ENCODE data around the gene SLC22A23.

GRCh38 chr6:3352678-3353077, 104.2 kb downstream of the SLC22A23 start:
- TF ChIP-seq, protein P1, sequence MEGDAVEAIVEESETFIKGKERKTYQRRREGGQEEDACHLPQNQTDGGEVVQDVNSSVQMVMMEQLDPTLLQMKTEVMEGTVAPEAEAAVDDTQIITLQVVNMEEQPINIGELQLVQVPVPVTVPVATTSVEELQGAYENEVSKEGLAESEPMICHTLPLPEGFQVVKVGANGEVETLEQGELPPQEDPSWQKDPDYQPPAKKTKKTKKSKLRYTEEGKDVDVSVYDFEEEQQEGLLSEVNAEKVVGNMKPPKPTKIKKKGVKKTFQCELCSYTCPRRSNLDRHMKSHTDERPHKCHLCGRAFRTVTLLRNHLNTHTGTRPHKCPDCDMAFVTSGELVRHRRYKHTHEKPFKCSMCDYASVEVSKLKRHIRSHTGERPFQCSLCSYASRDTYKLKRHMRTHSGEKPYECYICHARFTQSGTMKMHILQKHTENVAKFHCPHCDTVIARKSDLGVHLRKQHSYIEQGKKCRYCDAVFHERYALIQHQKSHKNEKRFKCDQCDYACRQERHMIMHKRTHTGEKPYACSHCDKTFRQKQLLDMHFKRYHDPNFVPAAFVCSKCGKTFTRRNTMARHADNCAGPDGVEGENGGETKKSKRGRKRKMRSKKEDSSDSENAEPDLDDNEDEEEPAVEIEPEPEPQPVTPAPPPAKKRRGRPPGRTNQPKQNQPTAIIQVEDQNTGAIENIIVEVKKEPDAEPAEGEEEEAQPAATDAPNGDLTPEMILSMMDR (IDR thresholded peaks at IDR 0.05; ENCODE audit: low read depth, low read length, missing input control), result no peak
- TF ChIP-seq YY1 (IDR thresholded peaks at IDR 0.05) (no peak), FOXA2 (IDR thresholded peaks at IDR 0.05) (no peak), TAF1 (conservative IDR thresholded peaks at IDR 0.05) (no peak), RAD21 (IDR thresholded peaks at IDR 0.05) (peak in 1 of 2 donors; percentile 31), HNF4G (IDR thresholded peaks at IDR 0.05) (no peak), REST (IDR thresholded peaks at IDR 0.05) (no peak), SP1 (IDR thresholded peaks at IDR 0.05) (no peak), JUND (IDR thresholded peaks at IDR 0.05) (no peak), ATF3 (IDR thresholded peaks at IDR 0.05) (no peak)
- TF ChIP-seq, protein P2, sequence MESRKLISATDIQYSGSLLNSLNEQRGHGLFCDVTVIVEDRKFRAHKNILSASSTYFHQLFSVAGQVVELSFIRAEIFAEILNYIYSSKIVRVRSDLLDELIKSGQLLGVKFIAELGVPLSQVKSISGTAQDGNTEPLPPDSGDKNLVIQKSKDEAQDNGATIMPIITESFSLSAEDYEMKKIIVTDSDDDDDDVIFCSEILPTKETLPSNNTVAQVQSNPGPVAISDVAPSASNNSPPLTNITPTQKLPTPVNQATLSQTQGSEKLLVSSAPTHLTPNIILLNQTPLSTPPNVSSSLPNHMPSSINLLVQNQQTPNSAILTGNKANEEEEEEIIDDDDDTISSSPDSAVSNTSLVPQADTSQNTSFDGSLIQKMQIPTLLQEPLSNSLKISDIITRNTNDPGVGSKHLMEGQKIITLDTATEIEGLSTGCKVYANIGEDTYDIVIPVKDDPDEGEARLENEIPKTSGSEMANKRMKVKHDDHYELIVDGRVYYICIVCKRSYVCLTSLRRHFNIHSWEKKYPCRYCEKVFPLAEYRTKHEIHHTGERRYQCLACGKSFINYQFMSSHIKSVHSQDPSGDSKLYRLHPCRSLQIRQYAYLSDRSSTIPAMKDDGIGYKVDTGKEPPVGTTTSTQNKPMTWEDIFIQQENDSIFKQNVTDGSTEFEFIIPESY (IDR thresholded peaks at IDR 0.05), result no peak
